Measurements from ENCODE around the gene FBLIM1.

FBLIM1 gene

DNA sequence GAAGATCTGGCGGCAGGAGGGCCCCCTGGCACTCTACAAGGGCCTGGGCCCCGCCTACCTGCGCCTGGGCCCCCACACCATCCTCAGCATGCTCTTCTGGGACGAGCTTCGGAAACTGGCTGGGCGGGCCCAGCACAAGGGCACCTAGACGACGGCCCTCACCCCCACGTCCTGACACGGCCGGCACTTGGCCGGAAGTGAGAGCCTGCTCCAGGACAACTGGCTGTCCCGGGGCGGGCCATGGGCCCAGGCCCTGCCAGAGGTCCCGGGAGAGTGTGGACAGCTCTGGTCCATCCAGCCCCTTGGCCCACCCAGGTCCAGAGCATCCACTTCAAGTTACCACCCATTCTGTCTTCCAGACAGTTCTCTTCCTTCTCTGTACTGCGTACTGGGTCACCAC lies 19.3 kb upstream of the FBLIM1 start:
- no peaks in the 10 kb centered on the region for H3K27me3 ChIP-seq (ENCODE audit: control insufficient read depth, insufficient read depth, low read length)
- no peaks in the 10 kb centered on the region for H3K4me1 ChIP-seq (ENCODE audit: control insufficient read depth, insufficient read depth, low read length)
- peaks cover 10% of the 10 kb centered on the region for H3K36me3 ChIP-seq (ENCODE audit: control insufficient read depth, insufficient read depth, low read length)
- H3K9ac ChIP-seq (ENCODE audit: low read depth, low read length), result no peak overlapping the region
- no peak overlapping the region for H3K4me3 ChIP-seq (ENCODE audit: low read depth, low read length)
- H3K9me3 ChIP-seq (ENCODE audit: control insufficient read depth, insufficient read depth, low read length), result no peaks in the 10 kb centered on the region

- no peaks in the 10 kb centered on the region for H3K4me1 ChIP-seq (ENCODE audit: control insufficient read depth, insufficient read depth, low read length)
- no peak overlapping the region for H3K9ac ChIP-seq (ENCODE audit: low read depth, low read length)
- no peak overlapping the region for H3K4me3 ChIP-seq (ENCODE audit: low read depth, low read length)
- H3K36me3 ChIP-seq (ENCODE audit: control insufficient read depth, insufficient read depth, low read length), result peaks cover 10% of the 10 kb centered on the region
- H3K9me3 ChIP-seq (ENCODE audit: control insufficient read depth, insufficient read depth, low read length), result no peaks in the 10 kb centered on the region
- no peaks in the 10 kb centered on the region for H3K27me3 ChIP-seq (ENCODE audit: control insufficient read depth, insufficient read depth, low read length)
Observed at GRCh38 chr1:15739745-15740144, 18.9 kb upstream of the FBLIM1 start.

DNA sequence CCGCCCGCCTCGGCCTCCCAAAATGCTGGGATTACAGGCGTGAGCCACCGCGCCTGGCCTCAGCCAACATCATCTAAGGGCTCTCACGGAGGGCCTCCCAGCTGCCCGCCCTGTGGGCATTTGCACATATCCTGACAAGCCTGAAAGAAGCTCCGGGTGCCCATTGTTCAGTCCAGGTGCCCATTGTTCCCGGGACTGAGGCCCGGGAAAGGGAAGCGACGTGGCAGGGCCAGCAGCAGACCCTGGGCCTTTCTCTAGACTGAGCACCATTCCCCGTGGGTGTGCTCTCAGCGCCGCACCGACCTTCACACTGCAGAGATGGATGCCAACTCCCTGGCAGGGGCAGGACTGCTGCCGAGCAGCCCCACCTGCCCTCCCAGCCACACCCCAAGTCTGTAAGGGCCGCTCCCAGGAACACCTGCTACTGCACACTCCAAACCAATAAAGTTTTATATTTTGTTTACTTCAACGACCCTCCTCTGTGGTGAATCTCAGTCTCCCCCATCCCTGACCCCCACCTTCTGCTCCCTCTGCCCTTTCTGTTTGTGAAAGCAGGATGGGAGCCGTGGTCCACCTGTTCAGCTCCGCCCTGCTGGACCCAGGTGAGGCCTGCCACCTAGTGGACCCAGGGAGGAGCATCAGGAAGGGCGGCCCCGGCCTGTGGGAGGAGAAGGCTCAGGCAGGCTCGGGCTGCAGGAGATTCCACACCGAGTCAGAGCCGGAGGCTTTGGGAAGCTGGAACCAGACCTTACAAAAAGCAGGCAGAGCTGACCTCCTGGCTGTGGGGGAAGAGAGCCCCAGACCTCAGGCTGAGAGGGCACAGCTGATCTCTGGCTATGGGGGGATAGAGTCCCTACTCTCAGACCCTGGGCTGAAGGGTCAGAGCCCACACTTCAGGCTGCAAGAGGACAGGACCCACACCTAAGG lies 17.4 kb upstream of the FBLIM1 start:
- Histone ChIP-seq H3K36me3 (ENCODE audit: control insufficient read depth, insufficient read depth, low read length) (peaks cover 7% of the 10 kb centered on the region), H3K27me3 (ENCODE audit: control insufficient read depth, insufficient read depth, low read length) (no peaks in the 10 kb centered on the region), H3K4me3 (ENCODE audit: low read depth, low read length) (no peak overlapping the region), H3K9me3 (ENCODE audit: control insufficient read depth, insufficient read depth, low read length) (no peaks in the 10 kb centered on the region), H3K9ac (ENCODE audit: low read depth, low read length) (no peak overlapping the region), H3K4me1 (ENCODE audit: control insufficient read depth, insufficient read depth, low read length) (no peaks in the 10 kb centered on the region)

- H3K9me3 ChIP-seq (ENCODE audit: control insufficient read depth, insufficient read depth, low read length), result no peaks in the 10 kb centered on the region
- no peak within 1 kb of the TSS for H3K9ac ChIP-seq (ENCODE audit: low read depth, low read length)
- H3K4me3 ChIP-seq (ENCODE audit: low read depth, low read length), result no peak within 1 kb of the TSS
- no peaks in the 10 kb centered on the region for H3K4me1 ChIP-seq (ENCODE audit: control insufficient read depth, insufficient read depth, low read length)
- H3K36me3 ChIP-seq (ENCODE audit: control insufficient read depth, insufficient read depth, low read length), result peaks cover 7% of the 10 kb centered on the region
- H3K27me3 ChIP-seq (ENCODE audit: control insufficient read depth, insufficient read depth, low read length), result no peaks in the 10 kb centered on the region
Observed at GRCh38 chr1:15742339-15742801, 16.2 kb upstream of the FBLIM1 start, which contains the start of gene TMEM82. Gene TMEM82, plus strand, starts transcription at chr1:15742499. Its CDS starts 61 bp downstream, at chr1:15742560.

DNA sequence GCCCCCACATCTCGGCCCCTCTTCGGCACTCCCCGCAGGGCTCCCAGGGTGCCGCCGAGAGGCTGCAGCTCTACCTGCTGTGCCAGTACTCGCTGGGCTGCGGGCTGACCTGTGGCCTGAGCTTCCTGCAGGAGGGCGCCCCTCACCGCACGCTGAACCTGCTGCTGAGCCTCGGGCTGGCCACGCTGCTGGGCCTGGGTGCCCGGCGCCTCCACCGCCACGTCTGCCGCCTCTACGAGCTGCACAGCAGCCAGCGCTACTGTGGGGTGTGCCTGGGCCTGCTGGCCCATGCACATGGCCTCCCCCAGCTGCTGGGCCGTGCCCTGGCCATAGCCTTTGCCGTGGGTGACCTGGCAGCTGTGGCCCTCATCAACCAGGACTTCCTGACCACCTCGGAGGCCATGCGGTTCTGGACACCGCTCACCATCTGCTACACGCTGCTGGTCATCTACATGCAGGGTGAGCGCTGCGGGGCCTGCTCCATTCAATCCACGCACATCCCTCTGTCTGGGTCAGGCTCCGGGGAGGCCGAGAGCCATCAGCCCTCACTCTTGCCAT lies 14.4 kb upstream of the FBLIM1 start:
- Histone ChIP-seq H3K27me3 (ENCODE audit: control insufficient read depth, insufficient read depth, low read length) (no peaks in the 10 kb centered on the region), H3K4me1 (ENCODE audit: control insufficient read depth, insufficient read depth, low read length) (no peaks in the 10 kb centered on the region), H3K9me3 (ENCODE audit: control insufficient read depth, insufficient read depth, low read length) (no peaks in the 10 kb centered on the region), H3K9ac (ENCODE audit: low read depth, low read length) (no peak overlapping the region), H3K4me3 (ENCODE audit: low read depth, low read length) (no peak overlapping the region), H3K36me3 (ENCODE audit: control insufficient read depth, insufficient read depth, low read length) (peaks cover 4% of the 10 kb centered on the region)

DNA sequence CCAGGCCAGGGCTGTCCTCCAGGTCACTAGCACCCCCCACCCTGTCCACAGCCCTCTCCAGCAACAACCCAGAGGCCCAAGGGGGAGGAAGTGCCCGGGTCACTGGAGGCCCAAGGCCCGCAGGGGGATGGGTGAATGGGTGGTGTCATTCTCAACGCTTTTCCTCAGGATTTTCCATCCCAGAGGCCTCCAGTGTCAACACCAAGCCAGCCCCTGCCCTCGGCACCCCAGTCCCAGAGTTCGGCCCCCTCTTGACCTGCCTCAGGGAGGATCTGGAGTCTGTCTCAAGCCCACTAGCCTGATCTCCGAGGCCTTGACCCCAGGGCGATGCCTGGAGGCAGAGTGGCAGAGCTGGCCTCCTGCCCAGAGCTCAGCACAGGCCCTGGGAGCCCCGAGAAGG lies 11.2 kb upstream of the FBLIM1 start:
- H3K9ac ChIP-seq (ENCODE audit: low read depth, low read length), result no peak overlapping the region
- no peaks in the 10 kb centered on the region for H3K9me3 ChIP-seq (ENCODE audit: control insufficient read depth, insufficient read depth, low read length)
- no peak overlapping the region for H3K4me3 ChIP-seq (ENCODE audit: low read depth, low read length)
- H3K36me3 ChIP-seq (ENCODE audit: control insufficient read depth, insufficient read depth, low read length), result no peaks in the 10 kb centered on the region
- no peaks in the 10 kb centered on the region for H3K27me3 ChIP-seq (ENCODE audit: control insufficient read depth, insufficient read depth, low read length)
- no peaks in the 10 kb centered on the region for H3K4me1 ChIP-seq (ENCODE audit: control insufficient read depth, insufficient read depth, low read length)

DNA sequence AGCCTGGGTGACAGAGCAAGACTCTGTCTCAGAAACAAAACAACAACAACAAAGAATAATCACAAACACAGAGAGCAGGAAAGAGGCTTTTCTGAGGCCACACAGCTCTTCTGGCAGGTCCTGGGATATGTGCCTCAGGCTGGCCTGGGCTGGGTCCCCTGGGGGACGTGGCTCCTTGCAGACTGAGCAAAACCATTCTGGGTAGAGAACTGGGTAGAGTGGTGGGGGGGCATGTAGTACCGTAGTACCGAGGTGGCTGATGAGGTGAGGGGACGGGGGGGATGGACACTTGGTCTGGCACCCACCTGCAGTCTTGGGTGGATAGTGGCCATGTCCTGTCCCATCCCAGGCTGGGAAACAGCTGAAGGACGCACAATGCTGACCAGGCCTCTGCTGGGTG lies 10.3 kb upstream of the FBLIM1 start:
- Histone ChIP-seq H3K27me3 (ENCODE audit: control insufficient read depth, insufficient read depth, low read length) (no peaks in the 10 kb centered on the region), H3K9ac (ENCODE audit: low read depth, low read length) (no peak overlapping the region), H3K9me3 (ENCODE audit: control insufficient read depth, insufficient read depth, low read length) (no peaks in the 10 kb centered on the region), H3K36me3 (ENCODE audit: control insufficient read depth, insufficient read depth, low read length) (no peaks in the 10 kb centered on the region), H3K4me1 (ENCODE audit: control insufficient read depth, insufficient read depth, low read length) (no peaks in the 10 kb centered on the region), H3K4me3 (ENCODE audit: low read depth, low read length) (no peak overlapping the region)

- Histone ChIP-seq H3K36me3 (ENCODE audit: control insufficient read depth, insufficient read depth, low read length) (no peaks in the 10 kb centered on the region), H3K27me3 (ENCODE audit: control insufficient read depth, insufficient read depth, low read length) (no peaks in the 10 kb centered on the region), H3K9me3 (ENCODE audit: control insufficient read depth, insufficient read depth, low read length) (no peaks in the 10 kb centered on the region), H3K4me1 (ENCODE audit: control insufficient read depth, insufficient read depth, low read length) (no peaks in the 10 kb centered on the region), H3K4me3 (ENCODE audit: low read depth, low read length) (no peak overlapping the region), H3K9ac (ENCODE audit: low read depth, low read length) (no peak overlapping the region)
Observed at GRCh38 chr1:15748690-15749398, 9.8 kb upstream of the FBLIM1 start.

DNA sequence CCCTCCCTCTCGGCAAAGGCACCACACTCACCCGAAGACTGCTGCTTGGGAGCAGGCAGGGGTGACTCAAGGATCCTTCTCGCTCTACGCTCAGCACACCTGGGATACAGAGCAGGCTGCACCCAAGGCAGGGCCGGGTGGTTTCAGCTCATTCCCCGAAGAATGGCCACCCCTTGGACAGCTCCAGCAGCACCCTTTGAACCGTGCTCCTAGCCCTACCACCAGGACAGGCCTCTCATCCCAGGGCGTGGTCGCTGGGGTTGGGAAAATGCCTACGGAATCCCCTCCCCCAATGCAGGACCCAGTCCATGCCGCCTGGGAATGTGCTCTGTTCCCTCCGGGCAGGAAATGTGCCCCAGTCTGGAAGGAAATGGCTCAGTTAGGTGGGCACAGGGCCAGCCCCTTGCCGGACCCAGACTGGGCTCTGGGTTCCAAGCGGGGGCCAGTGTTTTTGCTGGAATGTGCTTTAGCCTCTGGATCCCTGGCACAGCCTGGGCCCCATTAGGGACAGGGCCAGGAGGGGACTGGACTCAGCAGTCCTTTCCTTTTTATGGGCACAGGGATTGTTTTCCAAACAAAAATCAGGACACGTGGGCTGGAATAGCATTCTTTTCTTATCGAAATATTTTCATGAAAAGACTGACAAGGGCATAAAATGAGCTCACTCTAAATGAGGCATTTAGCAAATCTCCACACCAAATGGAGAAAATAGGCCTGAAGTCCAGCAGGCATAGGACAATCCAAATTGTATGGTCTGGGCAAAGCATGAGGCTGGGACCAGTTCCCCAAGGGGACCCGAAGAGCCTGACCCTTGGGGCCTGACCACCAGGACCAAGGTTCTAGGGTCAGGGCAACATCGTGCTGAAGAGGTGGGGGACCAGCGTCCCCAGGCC lies 8.9 kb upstream of the FBLIM1 start:
- no peaks in the 10 kb centered on the region for H3K36me3 ChIP-seq (ENCODE audit: control insufficient read depth, insufficient read depth, low read length)
- H3K4me3 ChIP-seq (ENCODE audit: low read depth, low read length), result no peak overlapping the region
- H3K9ac ChIP-seq (ENCODE audit: low read depth, low read length), result no peak overlapping the region
- no peaks in the 10 kb centered on the region for H3K9me3 ChIP-seq (ENCODE audit: control insufficient read depth, insufficient read depth, low read length)
- H3K4me1 ChIP-seq (ENCODE audit: control insufficient read depth, insufficient read depth, low read length), result no peaks in the 10 kb centered on the region
- H3K27me3 ChIP-seq (ENCODE audit: control insufficient read depth, insufficient read depth, low read length), result no peaks in the 10 kb centered on the region

- peaks cover 8% of the 10 kb centered on the region for H3K4me1 ChIP-seq (ENCODE audit: control insufficient read depth, insufficient read depth, low read length)
- H3K9ac ChIP-seq (ENCODE audit: low read depth, low read length), result no peak overlapping the region
- no peaks in the 10 kb centered on the region for H3K27me3 ChIP-seq (ENCODE audit: control insufficient read depth, insufficient read depth, low read length)
- H3K4me3 ChIP-seq (ENCODE audit: low read depth, low read length), result no peak overlapping the region
- H3K9me3 ChIP-seq (ENCODE audit: control insufficient read depth, insufficient read depth, low read length), result no peaks in the 10 kb centered on the region
- no peaks in the 10 kb centered on the region for H3K36me3 ChIP-seq (ENCODE audit: control insufficient read depth, insufficient read depth, low read length)
Observed at GRCh38 chr1:15750924-15751323, 7.7 kb upstream of the FBLIM1 start.

DNA sequence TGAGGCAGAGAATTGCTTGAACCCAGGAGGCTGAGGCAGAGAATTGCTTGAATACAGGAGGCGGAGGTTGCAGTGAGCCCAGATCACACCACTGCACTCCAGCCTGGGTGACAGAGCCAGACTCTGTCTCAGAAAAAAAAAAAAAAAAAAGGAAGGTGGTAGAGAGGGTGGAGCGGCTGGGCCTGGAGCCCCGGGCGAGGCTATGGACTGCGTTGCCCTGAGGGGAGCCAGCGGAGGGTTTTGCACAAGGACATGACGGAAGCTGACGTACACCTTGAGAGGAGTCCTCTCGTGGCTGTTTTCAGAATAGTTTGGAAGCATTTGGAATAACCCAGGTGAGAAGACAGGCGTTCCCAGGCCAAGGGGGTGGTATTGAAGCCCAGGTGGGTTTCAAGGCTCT lies 6.9 kb upstream of the FBLIM1 start:
- no peaks in the 10 kb centered on the region for H3K9me3 ChIP-seq (ENCODE audit: control insufficient read depth, insufficient read depth, low read length)
- H3K9ac ChIP-seq (ENCODE audit: low read depth, low read length), result no peak overlapping the region
- H3K27me3 ChIP-seq (ENCODE audit: control insufficient read depth, insufficient read depth, low read length), result no peaks in the 10 kb centered on the region
- H3K4me3 ChIP-seq (ENCODE audit: low read depth, low read length), result no peak overlapping the region
- H3K36me3 ChIP-seq (ENCODE audit: control insufficient read depth, insufficient read depth, low read length), result no peaks in the 10 kb centered on the region
- H3K4me1 ChIP-seq (ENCODE audit: control insufficient read depth, insufficient read depth, low read length), result peaks cover 13% of the 10 kb centered on the region

Data from iPS-15b (cell line).